ENCODE results near the gene AUTS2. TPM values are rescaled to one million over a fixed set of nuclear protein-coding genes. Genes with fewer than 3 reads are reported as not detected.

The AUTS2 gene
- total RNA-seq, 3 donors from 2014 or later: 31.5 to 94.3 (median 81.3) TPM

DNA sequence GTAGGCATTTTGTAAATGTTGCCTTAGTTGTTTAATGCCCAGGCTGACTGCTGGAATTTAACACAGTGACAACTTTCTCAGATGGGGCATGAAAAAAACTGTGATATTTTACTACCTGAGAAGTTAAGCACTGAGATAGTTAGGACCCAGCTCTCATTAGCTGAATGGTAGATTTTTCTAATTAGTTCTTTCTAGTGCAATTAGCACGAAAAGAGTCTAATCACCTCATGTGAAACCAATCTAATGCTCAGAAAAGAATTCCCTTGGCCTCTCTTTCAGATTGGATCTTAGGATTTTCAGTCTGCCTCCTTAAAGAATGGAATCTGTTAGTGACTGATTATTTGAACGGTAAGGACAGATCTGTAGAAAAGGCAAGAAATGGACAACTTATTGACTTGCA lies 743.2 kb downstream of the AUTS2 start:
- H3K9me3 ChIP-seq: no peaks in the 10 kb centered on the region
- no peaks in the 10 kb centered on the region for H3K4me1 ChIP-seq
- no peak overlapping the region for H3K4me3 ChIP-seq
- no peak overlapping the region for H3K27ac ChIP-seq
- no peaks in the 10 kb centered on the region for H3K36me3 ChIP-seq
- no peak for TF ChIP-seq POLR2AphosphoS5 (IDR thresholded peaks at IDR 0.05)
- TF ChIP-seq POLR2A (IDR thresholded peaks at IDR 0.05): no peak
- no peak for TF ChIP-seq CTCF (IDR thresholded peaks at IDR 0.05)
- H3K27me3 ChIP-seq: no peaks in the 10 kb centered on the region
- no peak for DNase-seq (ENCODE audit: low spot score in 2 of 2)
- intact Hi-C loops (cut with DNase I; ENCODE audit: low total_unique reads): no loop called here

DNA sequence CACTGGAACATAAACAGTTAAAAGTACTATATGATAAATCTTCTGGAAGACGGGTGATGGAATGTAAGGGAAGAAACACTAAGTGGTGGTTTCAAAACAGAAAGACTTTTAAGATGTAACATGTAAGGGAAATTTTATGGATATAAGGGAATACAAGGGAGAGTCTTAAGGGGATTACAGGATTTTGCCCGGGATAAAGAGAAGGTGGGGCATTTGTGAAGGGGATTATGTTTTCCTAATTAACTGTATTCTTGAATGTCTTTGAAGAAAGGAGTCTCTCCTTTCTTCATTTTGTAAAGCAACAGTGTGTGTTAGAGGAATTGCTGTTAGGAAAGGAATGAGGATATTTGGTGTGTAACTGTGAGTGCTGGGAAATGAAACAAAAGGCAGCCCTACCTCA lies 745.2 kb downstream of the AUTS2 start:
- H3K27me3 ChIP-seq: no peaks in the 10 kb centered on the region
- H3K4me1 ChIP-seq: no peaks in the 10 kb centered on the region
- no peak overlapping the region for H3K27ac ChIP-seq
- H3K9me3 ChIP-seq: no peaks in the 10 kb centered on the region
- DNase-seq (ENCODE audit: low spot score in 2 of 2): no peak
- no peak for TF ChIP-seq POLR2A (IDR thresholded peaks at IDR 0.05)
- TF ChIP-seq CTCF (IDR thresholded peaks at IDR 0.05): no peak
- no peaks in the 10 kb centered on the region for H3K36me3 ChIP-seq
- no peak overlapping the region for H3K4me3 ChIP-seq
- intact Hi-C loops (cut with DNase I; ENCODE audit: low total_unique reads): no loop called here

DNA sequence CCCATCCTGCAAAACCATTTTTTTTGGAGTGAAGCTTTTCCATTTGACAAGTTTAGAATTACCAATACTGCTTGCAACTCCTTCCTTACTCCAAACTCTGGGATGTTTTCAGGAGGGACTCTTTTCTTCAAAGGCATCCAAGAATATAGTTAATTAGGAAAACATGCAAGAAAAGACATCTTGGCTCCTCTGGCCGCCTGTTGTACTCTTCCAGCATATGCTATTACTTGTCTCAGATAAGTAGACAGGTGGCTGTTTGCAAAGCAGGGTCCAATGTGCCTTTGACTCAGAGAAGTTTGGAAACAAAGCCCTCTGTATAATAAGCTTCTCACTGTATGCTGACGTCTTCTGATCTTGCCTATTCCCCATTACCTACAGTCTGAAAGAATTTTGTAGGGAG lies 746.5 kb downstream of the AUTS2 start:
- intact Hi-C loops (cut with DNase I; ENCODE audit: low total_unique reads): no loop called here
- no peak overlapping the region for H3K27ac ChIP-seq
- H3K9me3 ChIP-seq: no peaks in the 10 kb centered on the region
- no peak overlapping the region for H3K4me3 ChIP-seq
- DNase-seq (ENCODE audit: low spot score in 2 of 2): no peak
- H3K4me1 ChIP-seq: no peaks in the 10 kb centered on the region
- H3K27me3 ChIP-seq: no peaks in the 10 kb centered on the region
- TF ChIP-seq POLR2A (IDR thresholded peaks at IDR 0.05) (no peak), POLR2AphosphoS5 (IDR thresholded peaks at IDR 0.05) (no peak), CTCF (IDR thresholded peaks at IDR 0.05) (no peak)
- H3K36me3 ChIP-seq: no peaks in the 10 kb centered on the region

DNA sequence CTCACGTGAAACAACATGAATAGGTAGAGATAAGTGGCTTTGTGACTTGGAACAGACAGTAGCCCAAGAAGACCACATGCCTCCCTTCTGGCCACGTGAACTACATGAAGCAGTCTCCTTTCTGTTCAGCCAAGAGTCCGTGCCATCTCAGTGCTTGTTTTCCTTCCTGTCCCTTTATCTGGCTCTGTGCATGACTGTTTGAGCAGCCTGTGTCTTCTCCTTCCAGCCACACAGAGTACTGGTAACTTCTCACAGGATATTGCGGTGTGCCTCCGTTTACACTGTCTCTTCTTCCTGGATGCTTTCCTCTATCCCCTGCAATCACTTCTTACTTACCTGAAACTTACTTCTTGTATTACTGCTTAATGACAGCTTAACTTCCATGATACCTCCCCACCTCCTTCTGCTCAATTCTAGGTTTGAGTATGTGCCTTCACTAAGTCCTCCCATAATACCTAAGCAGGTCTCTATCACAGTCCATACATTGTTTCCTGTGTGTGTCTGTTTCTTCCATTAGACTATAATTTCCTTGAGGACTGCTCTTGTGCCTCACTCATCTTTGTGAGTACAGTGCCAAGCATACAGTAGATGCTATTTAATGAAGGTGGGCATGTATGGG lies 748.7 kb downstream of the AUTS2 start:
- Histone ChIP-seq H3K27ac (no peak overlapping the region), H3K4me1 (no peaks in the 10 kb centered on the region), H3K4me3 (no peak overlapping the region), H3K36me3 (no peaks in the 10 kb centered on the region), H3K9me3 (no peaks in the 10 kb centered on the region), H3K27me3 (no peaks in the 10 kb centered on the region)
- DNase-seq (ENCODE audit: low spot score in 2 of 2): no peak
- intact Hi-C loops (cut with DNase I; ENCODE audit: low total_unique reads): no loop called here
- TF ChIP-seq POLR2A (IDR thresholded peaks at IDR 0.05): no peak

- no peaks in the 10 kb centered on the region for H3K9me3 ChIP-seq
- no peaks in the 10 kb centered on the region for H3K4me1 ChIP-seq
- no peak for TF ChIP-seq POLR2AphosphoS5 (IDR thresholded peaks at IDR 0.05)
- TF ChIP-seq POLR2A (IDR thresholded peaks at IDR 0.05): no peak
- no peak for TF ChIP-seq CTCF (IDR thresholded peaks at IDR 0.05)
- H3K27me3 ChIP-seq: no peaks in the 10 kb centered on the region
- H3K4me3 ChIP-seq: no peak overlapping the region
- intact Hi-C loops (cut with DNase I; ENCODE audit: low total_unique reads): no loop called here
- H3K27ac ChIP-seq: no peak overlapping the region
- no peak for DNase-seq (ENCODE audit: low spot score in 2 of 2)
- H3K36me3 ChIP-seq: no peaks in the 10 kb centered on the region
These were observed 749.4 kb downstream of the AUTS2 start for GRCh38 chr7:70347463-70348254.

Data from breast epithelium (tissue), 4 donors.